ENCODE measurements around the gene RABGAP1L. TPM values are rescaled to one million over a fixed set of nuclear protein-coding genes. Genes with fewer than 3 reads are reported as not detected.
"Not testable (repeated sequence)": the region's sequence is repeated elsewhere in the genome, so short reads cannot be mapped to it uniquely, and the experiment has no call there.

RABGAP1L gene
- total RNA-seq, 1 donor from 2014 or later: 116 TPM

- DNase-seq (ENCODE audit: low spot score in 2 of 2) (no peak), FAIRE-seq (no peak)
These were observed 184.8 kb downstream of the RABGAP1L start for GRCh38 chr1:174344162-174344561.

- DNase-seq (ENCODE audit: low spot score in 2 of 2): no peak
These were observed 192.8 kb downstream of the RABGAP1L start for GRCh38 chr1:174352117-174352516.

GRCh38 chr1:174352883-174353608 is 193.7 kb downstream of the RABGAP1L start:
- no peak for FAIRE-seq
- DNase-seq (ENCODE audit: low spot score in 2 of 2): no peak

More at GRCh38 chr1:174352117-174352516, 192.8 kb downstream of the RABGAP1L start:
- FAIRE-seq: no peak

- no peak for FAIRE-seq
- DNase-seq (ENCODE audit: low spot score in 2 of 2): no peak
These were observed 199.0 kb downstream of the RABGAP1L start for GRCh38 chr1:174358344-174358743.

GRCh38 chr1:174358786-174359453 is 199.6 kb downstream of the RABGAP1L start:
- DNase-seq (ENCODE audit: low spot score in 2 of 2): no peak
- FAIRE-seq: no peak

GRCh38 chr1:174359454-174359805 is 200.1 kb downstream of the RABGAP1L start:
- no peak for DNase-seq (ENCODE audit: low spot score in 2 of 2)
- FAIRE-seq: no peak

GRCh38 chr1:174364996-174365736 is 205.8 kb downstream of the RABGAP1L start:
- no peak for FAIRE-seq
- DNase-seq (ENCODE audit: low spot score in 2 of 2): no peak

- DNase-seq (ENCODE audit: low spot score in 2 of 2) (no peak), FAIRE-seq (no peak)
These were observed 207.6 kb downstream of the RABGAP1L start for GRCh38 chr1:174366946-174367345.

- DNase-seq (ENCODE audit: low spot score in 2 of 2) (no peak), FAIRE-seq (no peak)
These were observed 208.6 kb downstream of the RABGAP1L start for GRCh38 chr1:174367892-174368291.

- FAIRE-seq (no peak), DNase-seq (ENCODE audit: low spot score in 2 of 2) (no peak)
These were observed 216.7 kb downstream of the RABGAP1L start for GRCh38 chr1:174376030-174376429.

- peak; percentile 54 for FAIRE-seq
- no peak for DNase-seq (ENCODE audit: low spot score in 2 of 2)
These were observed 232.4 kb downstream of the RABGAP1L start for GRCh38 chr1:174391716-174392115.

- DNase-seq (ENCODE audit: low spot score in 2 of 2) (no peak), FAIRE-seq (no peak)
These were observed 234.6 kb downstream of the RABGAP1L start for GRCh38 chr1:174393885-174394284.

GRCh38 chr1:174397261-174397660 is 237.9 kb downstream of the RABGAP1L start:
- FAIRE-seq: no peak
- no peak for DNase-seq (ENCODE audit: low spot score in 2 of 2)

GRCh38 chr1:174398246-174398645 is 238.9 kb downstream of the RABGAP1L start:
- FAIRE-seq: no peak
- no peak for DNase-seq (ENCODE audit: low spot score in 2 of 2)

- FAIRE-seq: no peak
- DNase-seq (ENCODE audit: low spot score in 2 of 2): no peak
These were observed 239.9 kb downstream of the RABGAP1L start for GRCh38 chr1:174399211-174399610.

- FAIRE-seq: no peak
These were observed 241.8 kb downstream of the RABGAP1L start for GRCh38 chr1:174401075-174401474.

GRCh38 chr1:174405219-174405618 is 245.9 kb downstream of the RABGAP1L start:
- DNase-seq (ENCODE audit: low spot score in 2 of 2) (no peak), FAIRE-seq (no peak)

More at GRCh38 chr1:174401075-174401474, 241.8 kb downstream of the RABGAP1L start:
- no peak for DNase-seq (ENCODE audit: low spot score in 2 of 2)

GRCh38 chr1:174406421-174406820 is 247.1 kb downstream of the RABGAP1L start:
- FAIRE-seq (no peak), DNase-seq (ENCODE audit: low spot score in 2 of 2) (no peak)

GRCh38 chr1:174407665-174408064 is 248.3 kb downstream of the RABGAP1L start:
- no peak for DNase-seq (ENCODE audit: low spot score in 2 of 2)
- no peak for FAIRE-seq

- DNase-seq (ENCODE audit: low spot score in 2 of 2) (no peak), FAIRE-seq (no peak)
These were observed 248.8 kb downstream of the RABGAP1L start for GRCh38 chr1:174408146-174408545.

GRCh38 chr1:174409801-174410200 is 250.5 kb downstream of the RABGAP1L start:
- DNase-seq (ENCODE audit: low spot score in 2 of 2): not testable (repeated sequence)

More at GRCh38 chr1:174409801-174410200, 250.5 kb downstream of the RABGAP1L start:
- FAIRE-seq: not testable (repeated sequence)
